ENCODE measurements around the gene DNAJC16.
"Not testable (repeated sequence)": the region's sequence is repeated elsewhere in the genome, so short reads cannot be mapped to it uniquely, and the experiment has no call there.

DNAJC16 gene

DNA sequence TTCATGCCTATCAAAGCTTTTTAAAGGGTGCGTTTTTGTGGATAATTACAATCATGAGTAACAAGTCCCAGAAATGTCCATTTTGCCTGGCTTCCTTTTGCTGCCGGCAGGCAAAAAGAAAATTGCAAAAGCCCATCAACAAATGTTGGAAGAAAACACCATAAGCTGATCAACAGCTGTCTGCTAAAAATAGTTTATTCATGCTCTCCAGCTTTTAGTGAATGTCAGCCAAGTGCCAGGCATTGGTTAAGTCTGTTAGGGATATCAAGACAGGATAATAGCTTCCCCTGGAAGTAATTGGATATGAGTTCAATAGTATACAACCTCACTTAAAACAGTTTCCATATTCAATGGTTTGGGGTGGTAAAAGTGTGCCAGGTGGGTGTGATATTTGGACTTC lies 71.8 kb downstream of the DNAJC16 start:
- no peak for TF ChIP-seq CTCF (IDR thresholded peaks at IDR 0.05; ENCODE audit: extremely low read depth, missing control alignments)
- DNase-seq (ENCODE audit: low spot score): no peak

DNA sequence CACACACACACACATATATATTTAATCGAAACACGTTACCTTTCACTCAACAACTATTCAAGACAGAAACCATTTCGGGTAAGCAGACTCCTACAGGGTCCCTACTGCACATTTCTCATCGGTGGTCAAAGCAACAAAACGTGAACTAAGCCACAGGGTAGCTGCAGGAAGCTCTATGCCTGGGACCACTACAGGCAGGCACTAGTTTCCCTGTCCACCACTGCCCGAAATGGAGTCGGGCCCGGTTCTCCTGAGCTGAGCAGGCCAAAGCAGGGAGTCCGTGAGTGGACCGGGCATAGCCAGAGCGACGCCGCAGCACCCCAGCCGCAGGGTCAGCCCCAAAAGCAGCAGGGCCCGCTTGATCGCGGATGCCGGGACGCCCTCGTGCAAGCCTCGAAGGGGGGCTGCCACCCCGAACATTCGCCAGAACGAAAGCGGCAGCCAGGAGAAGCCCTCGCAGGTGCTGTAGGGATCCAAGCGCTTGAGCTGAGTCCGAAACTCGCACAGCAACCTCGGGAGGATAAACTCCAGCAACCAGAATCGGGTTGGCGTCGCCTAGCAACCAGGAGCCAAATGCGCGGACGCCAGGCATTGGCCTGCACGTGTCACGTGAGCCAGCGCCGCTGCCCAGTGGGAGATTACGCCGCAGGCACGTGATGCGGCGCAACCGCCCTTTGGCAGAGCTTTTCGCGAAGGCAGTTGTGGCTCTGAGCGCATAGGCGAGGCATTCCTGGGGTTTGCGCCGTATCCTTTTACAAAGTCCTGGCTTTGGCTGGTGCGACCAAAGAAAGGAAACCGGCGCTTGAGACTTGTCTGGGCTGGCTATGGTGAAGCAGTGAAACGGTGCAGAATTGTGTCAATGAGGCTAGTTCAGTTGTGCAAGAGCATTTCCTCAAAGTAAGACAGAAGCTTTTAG lies 76.7 kb downstream of the DNAJC16 start:
- TF ChIP-seq CTCF (IDR thresholded peaks at IDR 0.05; ENCODE audit: extremely low read depth, missing control alignments): no peak
- peak; percentile 92 for DNase-seq (ENCODE audit: low spot score)

- DNase-seq (ENCODE audit: low spot score): not testable (repeated sequence)
Observed at GRCh38 chr1:15603966-15604282, 77.3 kb downstream of the DNAJC16 start.

GRCh38 chr1:15604400-15604799 lies 77.8 kb downstream of the DNAJC16 start:
- not testable (repeated sequence) for DNase-seq (ENCODE audit: low spot score)

GRCh38 chr1:15605398-15606383 lies 79.0 kb downstream of the DNAJC16 start:
- TF ChIP-seq CTCF (IDR thresholded peaks at IDR 0.05; ENCODE audit: extremely low read depth, missing control alignments): no peak
- no peak for DNase-seq (ENCODE audit: low spot score)

GRCh38 chr1:15609631-15610030 lies 83.0 kb downstream of the DNAJC16 start:
- DNase-seq (ENCODE audit: low spot score): no peak
- TF ChIP-seq CTCF (IDR thresholded peaks at IDR 0.05; ENCODE audit: extremely low read depth, missing control alignments): no peak

GRCh38 chr1:15610167-15610566 lies 83.5 kb downstream of the DNAJC16 start:
- TF ChIP-seq CTCF (IDR thresholded peaks at IDR 0.05; ENCODE audit: extremely low read depth, missing control alignments): no peak
- no peak for DNase-seq (ENCODE audit: low spot score)

Measured in GM20000 (cell line).